ENCODE results near the gene PNPLA5. TPM values are rescaled to one million over a fixed set of nuclear protein-coding genes. Genes with fewer than 3 reads are reported as not detected.

PNPLA5 gene
- total and polyA plus RNA-seq, 2 of the 13 experiments (the other 11 are each of a cell fraction or from before 2014, with no cell fraction given): not detected

DNA sequence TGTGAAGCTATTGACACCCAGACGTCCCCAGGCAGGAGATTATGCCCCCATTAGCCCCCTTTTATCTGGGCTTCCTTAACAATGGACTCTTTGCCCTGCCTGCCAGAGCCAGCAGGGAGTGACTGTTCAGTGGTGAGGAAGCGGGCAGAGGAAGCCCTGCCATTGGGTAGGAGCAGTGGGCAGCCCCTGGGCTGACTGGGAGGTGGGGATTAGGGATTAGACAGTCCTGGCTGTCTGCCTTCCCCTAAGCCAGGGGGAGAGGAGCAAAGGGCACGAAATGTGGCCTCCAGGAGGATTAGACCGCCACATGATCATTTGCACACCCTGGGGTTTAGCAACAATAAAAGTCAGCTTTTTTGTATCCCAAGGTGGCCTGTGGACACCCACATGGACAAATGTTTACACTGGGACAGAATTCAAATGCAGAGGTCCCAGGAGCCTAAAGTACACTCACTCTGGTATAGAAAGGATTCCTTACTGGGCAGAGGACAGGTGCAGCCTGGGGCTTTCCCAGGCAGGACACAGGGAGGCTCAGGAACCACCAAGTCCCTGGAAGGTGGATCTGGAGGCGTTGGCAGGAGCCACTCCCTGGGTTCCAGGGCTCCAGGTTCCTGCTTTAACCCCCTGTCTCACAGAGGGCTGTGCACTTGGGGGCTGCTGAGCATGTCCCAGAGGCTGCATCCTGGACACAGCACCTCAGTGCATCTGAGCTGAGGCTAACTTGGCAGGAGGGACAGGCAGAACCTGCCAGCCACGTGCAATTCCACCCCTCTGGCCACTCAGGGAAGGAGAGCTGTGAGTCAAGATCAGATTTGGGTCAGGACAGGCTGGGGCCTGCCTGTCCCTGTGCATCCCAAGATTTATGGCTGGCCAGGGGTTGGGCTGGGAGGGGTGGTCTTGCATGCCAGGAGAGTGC, 33.9 kb upstream of the PNPLA5 start (continued):
- TF ChIP-seq ZKSCAN5 (CRISPR knock-in tag; IDR thresholded peaks at IDR 0.05) (no peak), BORCS8-MEF2B (CRISPR knock-in tag; IDR thresholded peaks at IDR 0.05) (no peak), STAT5B (CRISPR knock-in tag; IDR thresholded peaks at IDR 0.05) (no peak), MYNN (CRISPR knock-in tag; IDR thresholded peaks at IDR 0.05; ENCODE audit: low read depth) (no peak; the same call in 1 of the 2 replicates), JARID2 (CRISPR knock-in tag; IDR thresholded peaks at IDR 0.05; ENCODE audit: insufficient replicate concordance) (no peak), GPN1 (CRISPR knock-in tag; IDR thresholded peaks at IDR 0.05; ENCODE audit: borderline replicate concordance) (no peak), ZNF510 (CRISPR knock-in tag; IDR thresholded peaks at IDR 0.05; ENCODE audit: low read depth) (no peak), ZNF564 (CRISPR knock-in tag; IDR thresholded peaks at IDR 0.05) (no peak), ZNF781 (CRISPR knock-in tag; IDR thresholded peaks at IDR 0.05; ENCODE audit: borderline replicate concordance, not compliant biosample characterization) (peak; percentile 46), ZFP41 (CRISPR knock-in tag; IDR thresholded peaks at IDR 0.05; ENCODE audit: borderline replicate concordance) (no peak), ELK4 (CRISPR knock-in tag; IDR thresholded peaks at IDR 0.05; ENCODE audit: borderline replicate concordance) (no peak)
- TF ChIP-seq, protein P1, sequence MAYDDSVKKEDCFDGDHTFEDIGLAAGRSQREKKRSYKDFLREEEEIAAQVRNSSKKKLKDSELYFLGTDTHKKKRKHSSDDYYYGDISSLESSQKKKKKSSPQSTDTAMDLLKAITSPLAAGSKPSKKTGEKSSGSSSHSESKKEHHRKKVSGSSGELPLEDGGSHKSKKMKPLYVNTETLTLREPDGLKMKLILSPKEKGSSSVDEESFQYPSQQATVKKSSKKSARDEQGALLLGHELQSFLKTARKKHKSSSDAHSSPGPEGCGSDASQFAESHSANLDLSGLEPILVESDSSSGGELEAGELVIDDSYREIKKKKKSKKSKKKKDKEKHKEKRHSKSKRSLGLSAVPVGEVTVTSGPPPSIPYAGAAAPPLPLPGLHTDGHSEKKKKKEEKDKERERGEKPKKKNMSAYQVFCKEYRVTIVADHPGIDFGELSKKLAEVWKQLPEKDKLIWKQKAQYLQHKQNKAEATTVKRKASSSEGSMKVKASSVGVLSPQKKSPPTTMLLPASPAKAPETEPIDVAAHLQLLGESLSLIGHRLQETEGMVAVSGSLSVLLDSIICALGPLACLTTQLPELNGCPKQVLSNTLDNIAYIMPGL (CRISPR knock-in tag; IDR thresholded peaks at IDR 0.05; ENCODE audit: borderline replicate concordance in 1 of 2, low read depth in 1 of 2): peak; percentile 49 to 61; a peak in 2 of 4 replicates
- TF ChIP-seq, protein P2, sequence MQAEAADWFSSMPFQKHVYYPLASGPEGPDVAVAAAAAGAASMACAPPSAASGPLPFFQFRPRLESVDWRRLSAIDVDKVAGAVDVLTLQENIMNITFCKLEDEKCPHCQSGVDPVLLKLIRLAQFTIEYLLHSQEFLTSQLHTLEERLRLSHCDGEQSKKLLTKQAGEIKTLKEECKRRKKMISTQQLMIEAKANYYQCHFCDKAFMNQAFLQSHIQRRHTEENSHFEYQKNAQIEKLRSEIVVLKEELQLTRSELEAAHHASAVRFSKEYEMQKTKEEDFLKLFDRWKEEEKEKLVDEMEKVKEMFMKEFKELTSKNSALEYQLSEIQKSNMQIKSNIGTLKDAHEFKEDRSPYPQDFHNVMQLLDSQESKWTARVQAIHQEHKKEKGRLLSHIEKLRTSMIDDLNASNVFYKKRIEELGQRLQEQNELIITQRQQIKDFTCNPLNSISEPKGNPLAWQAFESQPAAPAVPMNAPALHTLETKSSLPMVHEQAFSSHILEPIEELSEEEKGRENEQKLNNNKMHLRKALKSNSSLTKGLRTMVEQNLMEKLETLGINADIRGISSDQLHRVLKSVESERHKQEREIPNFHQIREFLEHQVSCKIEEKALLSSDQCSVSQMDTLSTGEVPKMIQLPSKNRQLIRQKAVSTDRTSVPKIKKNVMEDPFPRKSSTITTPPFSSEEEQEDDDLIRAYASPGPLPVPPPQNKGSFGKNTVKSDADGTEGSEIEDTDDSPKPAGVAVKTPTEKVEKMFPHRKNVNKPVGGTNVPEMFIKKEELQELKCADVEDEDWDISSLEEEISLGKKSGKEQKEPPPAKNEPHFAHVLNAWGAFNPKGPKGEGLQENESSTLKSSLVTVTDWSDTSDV (CRISPR knock-in tag; IDR thresholded peaks at IDR 0.05): no peak
- TF ChIP-seq, protein P3, sequence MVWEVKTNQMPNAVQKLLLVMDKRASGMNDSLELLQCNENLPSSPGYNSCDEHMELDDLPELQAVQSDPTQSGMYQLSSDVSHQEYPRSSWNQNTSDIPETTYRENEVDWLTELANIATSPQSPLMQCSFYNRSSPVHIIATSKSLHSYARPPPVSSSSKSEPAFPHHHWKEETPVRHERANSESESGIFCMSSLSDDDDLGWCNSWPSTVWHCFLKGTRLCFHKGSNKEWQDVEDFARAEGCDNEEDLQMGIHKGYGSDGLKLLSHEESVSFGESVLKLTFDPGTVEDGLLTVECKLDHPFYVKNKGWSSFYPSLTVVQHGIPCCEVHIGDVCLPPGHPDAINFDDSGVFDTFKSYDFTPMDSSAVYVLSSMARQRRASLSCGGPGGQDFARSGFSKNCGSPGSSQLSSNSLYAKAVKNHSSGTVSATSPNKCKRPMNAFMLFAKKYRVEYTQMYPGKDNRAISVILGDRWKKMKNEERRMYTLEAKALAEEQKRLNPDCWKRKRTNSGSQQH (CRISPR knock-in tag; IDR thresholded peaks at IDR 0.05; ENCODE audit: low read depth): no peak
- TF ChIP-seq, protein P4, sequence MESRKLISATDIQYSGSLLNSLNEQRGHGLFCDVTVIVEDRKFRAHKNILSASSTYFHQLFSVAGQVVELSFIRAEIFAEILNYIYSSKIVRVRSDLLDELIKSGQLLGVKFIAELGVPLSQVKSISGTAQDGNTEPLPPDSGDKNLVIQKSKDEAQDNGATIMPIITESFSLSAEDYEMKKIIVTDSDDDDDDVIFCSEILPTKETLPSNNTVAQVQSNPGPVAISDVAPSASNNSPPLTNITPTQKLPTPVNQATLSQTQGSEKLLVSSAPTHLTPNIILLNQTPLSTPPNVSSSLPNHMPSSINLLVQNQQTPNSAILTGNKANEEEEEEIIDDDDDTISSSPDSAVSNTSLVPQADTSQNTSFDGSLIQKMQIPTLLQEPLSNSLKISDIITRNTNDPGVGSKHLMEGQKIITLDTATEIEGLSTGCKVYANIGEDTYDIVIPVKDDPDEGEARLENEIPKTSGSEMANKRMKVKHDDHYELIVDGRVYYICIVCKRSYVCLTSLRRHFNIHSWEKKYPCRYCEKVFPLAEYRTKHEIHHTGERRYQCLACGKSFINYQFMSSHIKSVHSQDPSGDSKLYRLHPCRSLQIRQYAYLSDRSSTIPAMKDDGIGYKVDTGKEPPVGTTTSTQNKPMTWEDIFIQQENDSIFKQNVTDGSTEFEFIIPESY (CRISPR knock-in tag; IDR thresholded peaks at IDR 0.05): no peak

All from HepG2 (cell line).